Loucy (cell line): Measurements from ENCODE around the gene KSR2.

ENCODE experiments used
- H2AFZ ChIP-seq: fragments of 200-600 bp; sonication (generic); 2 replicates; pipeline ENCODE4 v1.6.0; 2016; ENCODE audit warnings: antibody characterized with exemption, mild to moderate bottlenecking, low read length, moderate library complexity
- H3F3A ChIP-seq: fragments of 200-600 bp; 2 replicates; pipeline ENCODE4 v1.6.0; 2016; ENCODE audit warnings: antibody characterized with exemption, low read depth, mild to moderate bottlenecking
- H3K27me3 ChIP-seq: fragments of 200-600 bp; sonication (generic); 2 replicates; pipeline ENCODE4 v1.6.1; 2014; ENCODE audit warnings: low read length, mild to moderate bottlenecking; ENCODE audit not compliant: insufficient read depth, poor library complexity, severe bottlenecking
- H3K36me3 ChIP-seq: fragments of 200-600 bp; sonication (generic); 2 replicates; pipeline ENCODE4 v1.6.1; 2016; ENCODE audit warnings: low read length; ENCODE audit not compliant: insufficient read depth
- H3K4me1 ChIP-seq: fragments of 200-600 bp; sonication (generic); 2 replicates; pipeline ENCODE4 v1.5.1; 2014; ENCODE audit warnings: low read length, mild to moderate bottlenecking; ENCODE audit not compliant: insufficient read depth, poor library complexity, severe bottlenecking
- H3K4me2 ChIP-seq: fragments of 200-600 bp; sonication (generic); 2 replicates; pipeline ENCODE4 v1.6.0; 2014; ENCODE audit warnings: antibody characterized with exemption, low read length, low read depth, mild to moderate bottlenecking; ENCODE audit not compliant: poor library complexity, severe bottlenecking
- H3K4me3 ChIP-seq: fragments of 200-600 bp; sonication (generic); 2 replicates; pipeline ENCODE4 v1.5.1; 2014; ENCODE audit warnings: low read length, mild to moderate bottlenecking, mixed read lengths; ENCODE audit not compliant: poor library complexity, severe bottlenecking
- H3K79me2 ChIP-seq: fragments of 200-600 bp; sonication (generic); 2 replicates; pipeline ENCODE4 v1.6.1; 2014; ENCODE audit warnings: low read length; ENCODE audit not compliant: insufficient read depth
- H3K9ac ChIP-seq: fragments of 200-600 bp; sonication (generic); 2 replicates; pipeline ENCODE4 v1.6.0; 2014; ENCODE audit warnings: mild to moderate bottlenecking, low read depth, low read length, moderate library complexity; ENCODE audit not compliant: poor library complexity, severe bottlenecking
- H3K9me2 ChIP-seq: fragments of 200-600 bp; sonication (generic); replicated peaks from 2 replicates; pipeline ENCODE4 v1.6.1; 2016; ENCODE audit warnings: low read depth, low read length, mixed read lengths
- H3K9me3 ChIP-seq: fragments of 200-600 bp; sonication (generic); 2 replicates; pipeline ENCODE4 v1.6.1; 2014; ENCODE audit warnings: mild to moderate bottlenecking, antibody characterized with exemption, low read length, low read depth; ENCODE audit not compliant: insufficient read depth
- H4K20me1 ChIP-seq: fragments of 200-600 bp; sonication (generic); 2 replicates; pipeline ENCODE4 v1.6.0; 2014; ENCODE audit warnings: antibody characterized with exemption, low read length, mild to moderate bottlenecking; ENCODE audit not compliant: insufficient read depth, poor library complexity, severe bottlenecking
- CTCF ChIP-seq: fragments of 200-600 bp; sonication (generic); conservative IDR thresholded peaks from 2 replicates; pipeline ENCODE4 v1.5.1; 2014; ENCODE audit warnings: mild to moderate bottlenecking, antibody characterized with exemption, low read length
- EZH2phosphoT487 ChIP-seq: fragments of 200-600 bp; IDR thresholded peaks from 2 replicates; pipeline ENCODE4 v1.6.1; 2018; ENCODE audit warnings: antibody characterized with exemption, mild to moderate bottlenecking, moderate library complexity, borderline replicate concordance

KSR2 gene

GRCh38 chr12:117567644-117568216 is 401.1 kb downstream of the KSR2 start:
- H3K4me3 ChIP-seq, result no peak overlapping the region
- H3K79me2 ChIP-seq, result no peaks in the 10 kb centered on the region
- H3F3A ChIP-seq, result no peaks in the 10 kb centered on the region
- H3K4me1 ChIP-seq, result no peaks in the 10 kb centered on the region
- no peak overlapping the region for H2AFZ ChIP-seq
- no peaks in the 10 kb centered on the region for H3K27me3 ChIP-seq
- H4K20me1 ChIP-seq, result no peaks in the 10 kb centered on the region
- H3K9ac ChIP-seq, result no peak overlapping the region
- TF ChIP-seq EZH2phosphoT487 (no peak), CTCF (no peak)
- no peak overlapping the region for H3K4me2 ChIP-seq
- H3K9me3 ChIP-seq, result no peaks in the 10 kb centered on the region
- no peaks in the 10 kb centered on the region for H3K9me2 ChIP-seq
- H3K36me3 ChIP-seq, result no peaks in the 10 kb centered on the region

GRCh38 chr12:117564881-117565280 is 403.9 kb downstream of the KSR2 start:
- H3K4me2 ChIP-seq, result no peak overlapping the region
- H3K4me3 ChIP-seq, result no peak overlapping the region
- no peaks in the 10 kb centered on the region for H3K9me3 ChIP-seq
- H3K9me2 ChIP-seq, result no peaks in the 10 kb centered on the region
- no peaks in the 10 kb centered on the region for H3K79me2 ChIP-seq
- H3K4me1 ChIP-seq, result no peaks in the 10 kb centered on the region
- TF ChIP-seq EZH2phosphoT487 (no peak), CTCF (no peak)
- no peaks in the 10 kb centered on the region for H3K36me3 ChIP-seq
- no peaks in the 10 kb centered on the region for H3K27me3 ChIP-seq
- H3F3A ChIP-seq, result no peaks in the 10 kb centered on the region
- no peaks in the 10 kb centered on the region for H4K20me1 ChIP-seq
- no peak overlapping the region for H2AFZ ChIP-seq
- no peak overlapping the region for H3K9ac ChIP-seq

- Histone ChIP-seq H3K9ac (no peak overlapping the region), H3K4me2 (no peak overlapping the region), H3K36me3 (no peaks in the 10 kb centered on the region), H3K9me3 (no peaks in the 10 kb centered on the region), H3K4me1 (no peaks in the 10 kb centered on the region), H3F3A (no peaks in the 10 kb centered on the region), H2AFZ (no peak overlapping the region), H3K9me2 (no peaks in the 10 kb centered on the region), H4K20me1 (no peaks in the 10 kb centered on the region), H3K4me3 (no peak overlapping the region), H3K27me3 (no peaks in the 10 kb centered on the region), H3K79me2 (no peaks in the 10 kb centered on the region)
- TF ChIP-seq EZH2phosphoT487 (no peak), CTCF (no peak)
Observed at GRCh38 chr12:117563706-117564105, 405.1 kb downstream of the KSR2 start.
